HPDE6-E6E7 (cell line): ENCODE data around the gene ANKRD13B.
A peak's percentile ranks its signal among the peaks of the same experiment; 100 is the strongest.

Experiments
- DNase-seq: peaks from one replicate; pipeline ENCODE4 v3.0.0; 2011; ENCODE audit warnings: missing footprints; ENCODE audit errors: extremely low spot score

ANKRD13B gene

GRCh38 chr17:29616300-29617048 is 23.5 kb downstream of the ANKRD13B start:
- DNase-seq: no peak

- peak; percentile 79 for DNase-seq
These were observed 24.2 kb downstream of the ANKRD13B start for GRCh38 chr17:29617125-29617480.

- DNase-seq: no peak
These were observed 24.7 kb downstream of the ANKRD13B start for GRCh38 chr17:29617481-29618271.

GRCh38 chr17:29618272-29619065 is 25.5 kb downstream of the ANKRD13B start:
- no peak for DNase-seq

- DNase-seq: no peak
These were observed 26.3 kb downstream of the ANKRD13B start for GRCh38 chr17:29619251-29619650.

GRCh38 chr17:29620271-29620670 is 27.3 kb downstream of the ANKRD13B start:
- DNase-seq: peak; percentile 66

- DNase-seq: no peak
These were observed 28.0 kb downstream of the ANKRD13B start for GRCh38 chr17:29620779-29621500.

GRCh38 chr17:29621751-29622194 is 28.8 kb downstream of the ANKRD13B start:
- no peak for DNase-seq

- DNase-seq: peak; percentile 46
These were observed 29.7 kb downstream of the ANKRD13B start, which contains the start of gene CORO6 for GRCh38 chr17:29622337-29623282. TSS of gene CORO6 (minus strand) at chr17:29622912. CDS start at chr17:29621421, 1,491 bp downstream.

GRCh38 chr17:29623283-29623647 is 30.3 kb downstream of the ANKRD13B start:
- DNase-seq: no peak

GRCh38 chr17:29624586-29624985 is 31.7 kb downstream of the ANKRD13B start:
- DNase-seq: no peak

- peak; percentile 38 for DNase-seq
These were observed 32.3 kb downstream of the ANKRD13B start for GRCh38 chr17:29625037-29625750.

GRCh38 chr17:29627951-29628350 is 35.0 kb downstream of the ANKRD13B start:
- no peak for DNase-seq

GRCh38 chr17:29628644-29629043 is 35.7 kb downstream of the ANKRD13B start:
- DNase-seq: no peak

- DNase-seq: no peak
These were observed 36.9 kb downstream of the ANKRD13B start for GRCh38 chr17:29629839-29630238.

- DNase-seq: no peak
These were observed 37.8 kb downstream of the ANKRD13B start for GRCh38 chr17:29630630-29631193.

- DNase-seq: no peak
These were observed 41.0 kb downstream of the ANKRD13B start for GRCh38 chr17:29633886-29634285.

GRCh38 chr17:29640413-29640812 is 47.5 kb downstream of the ANKRD13B start:
- no peak for DNase-seq

- no peak for DNase-seq
These were observed 48.2 kb downstream of the ANKRD13B start for GRCh38 chr17:29640981-29641642.
